ENCODE measurements around the gene APC2.

APC2 gene

GRCh38 chr19:1408300-1409203 lies 41.4 kb upstream of the APC2 start:
- H3K4me1 ChIP-seq (ENCODE audit: control insufficient read depth in 1 of 2, insufficient read depth in 2 of 2, low read length in 2 of 2): peaks cover 28 to 30% of the 10 kb centered on the region in 2 experiments
- peak overlapping the region; percentile 98 for H2AK5ac ChIP-seq (ENCODE audit: low read length)
- H3K4me2 ChIP-seq (ENCODE audit: low read length): peak overlapping the region; percentile 62
- H3K27me3 ChIP-seq (ENCODE audit: insufficient read depth, low read length): no peaks in the 10 kb centered on the region
- H3K79me1 ChIP-seq (ENCODE audit: low read length): peaks cover 18% of the 10 kb centered on the region
- H3K9me3 ChIP-seq (ENCODE audit: insufficient read depth, low read depth, low read length): peaks cover 2% of the 10 kb centered on the region
- peaks cover 59% of the 10 kb centered on the region for H3K79me2 ChIP-seq (ENCODE audit: control insufficient read depth, insufficient read depth, low read length, poor library complexity)
- H4K91ac ChIP-seq (ENCODE audit: low read depth, low read length): peak overlapping the region; percentile 98
- no peak overlapping the region for H3K23ac ChIP-seq (ENCODE audit: low read length)
- DNase-seq: peak; percentile 68 to 83
- peak overlapping the region; percentile 85 for H2BK120ac ChIP-seq (ENCODE audit: insufficient read depth, low read length, poor library complexity)
- H3K27ac ChIP-seq (ENCODE audit: low read depth, low read length): peak overlapping the region; percentile 83
- peak overlapping the region; percentile 95 for H3K9ac ChIP-seq (ENCODE audit: low read length)
- H3K36me3 ChIP-seq (ENCODE audit: control insufficient read depth in 1 of 2, insufficient read depth in 2 of 2, low read length in 2 of 2): peaks cover 37 to 38% of the 10 kb centered on the region in 2 experiments
- H4K12ac ChIP-seq (ENCODE audit: low read depth, low read length): peak overlapping the region; percentile 82
- no peak overlapping the region for H2BK12ac ChIP-seq (ENCODE audit: low read length)
- peak overlapping the region; percentile 96 for H3K4ac ChIP-seq (ENCODE audit: low read depth, low read length)
- peak overlapping the region; percentile 96 for H2BK5ac ChIP-seq (ENCODE audit: low read depth, low read length, poor library complexity)
- peak overlapping the region; percentile 86 for H3K4me3 ChIP-seq (ENCODE audit: low read depth, low read length)
- peak overlapping the region; percentile 85 for H3K18ac ChIP-seq (ENCODE audit: low read length)
- H4K8ac ChIP-seq (ENCODE audit: low read depth, low read length): peak overlapping the region; percentile 82
- peak overlapping the region; percentile 96 for H3K14ac ChIP-seq (ENCODE audit: low read length)
- peak overlapping the region; percentile 60 for H2AFZ ChIP-seq (ENCODE audit: insufficient read depth, low read length, poor library complexity)
- no CpG with 5 or more reads among the region's 69 CpGs for WGBS (ENCODE audit: extremely low coverage, insufficient coverage, insufficient read length)

GRCh38 chr19:1409204-1410005 lies 40.5 kb upstream of the APC2 start:
- Histone ChIP-seq H3K4me2 (ENCODE audit: low read length) (peak overlapping the region; percentile 62), H2BK5ac (ENCODE audit: low read depth, low read length, poor library complexity) (no peak overlapping the region), H4K8ac (ENCODE audit: low read depth, low read length) (no peak overlapping the region), H3K79me2 (ENCODE audit: control insufficient read depth, insufficient read depth, low read length, poor library complexity) (peaks cover 59% of the 10 kb centered on the region), H3K23ac (ENCODE audit: low read length) (no peak overlapping the region), H3K27ac (ENCODE audit: low read depth, low read length) (peak overlapping the region; percentile 83), H2BK12ac (ENCODE audit: low read length) (no peak overlapping the region), H4K91ac (ENCODE audit: low read depth, low read length) (peak overlapping the region; percentile 33), H3K18ac (ENCODE audit: low read length) (no peak overlapping the region), H3K9ac (ENCODE audit: low read length) (peak overlapping the region; percentile 95), H3K36me3 (ENCODE audit: control insufficient read depth in 1 of 2, insufficient read depth in 2 of 2, low read length in 2 of 2) (peaks cover 37 to 39% of the 10 kb centered on the region in 2 experiments), H3K79me1 (ENCODE audit: low read length) (peaks cover 18% of the 10 kb centered on the region), H2AFZ (ENCODE audit: insufficient read depth, low read length, poor library complexity) (peak overlapping the region; percentile 4), H3K4me1 (ENCODE audit: control insufficient read depth in 1 of 2, insufficient read depth in 2 of 2, low read length in 2 of 2) (peaks cover 28 to 30% of the 10 kb centered on the region in 2 experiments), H3K14ac (ENCODE audit: low read length) (peak overlapping the region; percentile 65), H3K27me3 (ENCODE audit: insufficient read depth, low read length) (no peaks in the 10 kb centered on the region), H2AK5ac (ENCODE audit: low read length) (peak overlapping the region; percentile 72), H3K4ac (ENCODE audit: low read depth, low read length) (peak overlapping the region; percentile 96), H3K4me3 (ENCODE audit: low read depth, low read length) (peak overlapping the region; percentile 86), H3K9me3 (ENCODE audit: insufficient read depth, low read depth, low read length) (peaks cover 2% of the 10 kb centered on the region), H4K12ac (ENCODE audit: low read depth, low read length) (no peak overlapping the region), H2BK120ac (ENCODE audit: insufficient read depth, low read length, poor library complexity) (no peak overlapping the region)
- DNase-seq: no peak
- WGBS (ENCODE audit: extremely low coverage, insufficient coverage, insufficient read length): no CpG with 5 or more reads among the region's 33 CpGs

- Histone ChIP-seq H3K79me2 (ENCODE audit: control insufficient read depth, insufficient read depth, low read length, poor library complexity) (peaks cover 59% of the 10 kb centered on the region), H3K23ac (ENCODE audit: low read length) (no peak overlapping the region), H3K4me3 (ENCODE audit: low read depth, low read length) (no peak overlapping the region), H3K4me2 (ENCODE audit: low read length) (no peak overlapping the region), H3K27ac (ENCODE audit: low read depth, low read length) (no peak overlapping the region), H3K9ac (ENCODE audit: low read length) (peak overlapping the region; percentile 20), H3K36me3 (ENCODE audit: control insufficient read depth in 1 of 2, insufficient read depth in 2 of 2, low read length in 2 of 2) (peaks cover 37 to 39% of the 10 kb centered on the region in 2 experiments), H3K14ac (ENCODE audit: low read length) (no peak overlapping the region), H2BK5ac (ENCODE audit: low read depth, low read length, poor library complexity) (no peak overlapping the region), H4K8ac (ENCODE audit: low read depth, low read length) (no peak overlapping the region), H3K4me1 (ENCODE audit: control insufficient read depth in 1 of 2, insufficient read depth in 2 of 2, low read length in 2 of 2) (peaks cover 33 to 35% of the 10 kb centered on the region in 2 experiments), H2AFZ (ENCODE audit: insufficient read depth, low read length, poor library complexity) (no peak overlapping the region), H2BK12ac (ENCODE audit: low read length) (no peak overlapping the region), H4K12ac (ENCODE audit: low read depth, low read length) (no peak overlapping the region), H3K18ac (ENCODE audit: low read length) (no peak overlapping the region), H3K4ac (ENCODE audit: low read depth, low read length) (peak overlapping the region; percentile 96), H4K91ac (ENCODE audit: low read depth, low read length) (no peak overlapping the region), H3K79me1 (ENCODE audit: low read length) (peaks cover 18% of the 10 kb centered on the region), H3K9me3 (ENCODE audit: insufficient read depth, low read depth, low read length) (peaks cover 2% of the 10 kb centered on the region), H3K27me3 (ENCODE audit: insufficient read depth, low read length) (no peaks in the 10 kb centered on the region), H2BK120ac (ENCODE audit: insufficient read depth, low read length, poor library complexity) (no peak overlapping the region), H2AK5ac (ENCODE audit: low read length) (no peak overlapping the region)
- WGBS (ENCODE audit: extremely low coverage, insufficient coverage, insufficient read length): no CpG with 5 or more reads among the region's 23 CpGs
- no peak for DNase-seq
Measured at GRCh38 chr19:1410136-1410786, 39.7 kb upstream of the APC2 start.

DNA sequence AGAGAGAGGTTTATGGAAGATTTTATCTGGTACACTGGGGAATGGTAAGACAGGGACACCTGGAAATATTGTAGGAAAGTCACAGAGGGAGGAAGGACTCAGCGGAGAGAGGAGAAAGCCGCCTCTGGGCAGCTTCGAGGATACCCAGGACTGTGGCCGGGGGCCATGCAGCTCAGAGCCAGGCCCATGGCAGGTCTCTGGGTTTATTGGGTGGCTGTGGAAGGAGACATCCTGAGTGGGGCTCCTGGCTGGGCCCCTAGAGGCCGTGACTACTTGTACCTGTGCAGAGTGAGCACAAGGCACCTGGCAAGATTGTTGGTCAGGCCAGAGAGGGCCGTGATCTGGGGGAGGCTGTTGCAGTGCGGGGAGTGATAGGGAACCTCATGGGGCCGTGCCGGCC lies 39.1 kb upstream of the APC2 start:
- no peak overlapping the region for H3K9ac ChIP-seq (ENCODE audit: low read length)
- no peak overlapping the region for H3K4me3 ChIP-seq (ENCODE audit: low read depth, low read length)
- no peak overlapping the region for H4K91ac ChIP-seq (ENCODE audit: low read depth, low read length)
- no peak overlapping the region for H4K8ac ChIP-seq (ENCODE audit: low read depth, low read length)
- no peak overlapping the region for H2AFZ ChIP-seq (ENCODE audit: insufficient read depth, low read length, poor library complexity)
- no peak overlapping the region for H2BK12ac ChIP-seq (ENCODE audit: low read length)
- no peak overlapping the region for H3K4me2 ChIP-seq (ENCODE audit: low read length)
- H3K27ac ChIP-seq (ENCODE audit: low read depth, low read length): no peak overlapping the region
- H3K23ac ChIP-seq (ENCODE audit: low read length): no peak overlapping the region
- peaks cover 62% of the 10 kb centered on the region for H3K79me2 ChIP-seq (ENCODE audit: control insufficient read depth, insufficient read depth, low read length, poor library complexity)
- H3K9me3 ChIP-seq (ENCODE audit: insufficient read depth, low read depth, low read length): peaks cover 2% of the 10 kb centered on the region
- H2BK5ac ChIP-seq (ENCODE audit: low read depth, low read length, poor library complexity): no peak overlapping the region
- no peak overlapping the region for H4K12ac ChIP-seq (ENCODE audit: low read depth, low read length)
- H3K79me1 ChIP-seq (ENCODE audit: low read length): peaks cover 18% of the 10 kb centered on the region
- H2AK5ac ChIP-seq (ENCODE audit: low read length): no peak overlapping the region
- H3K36me3 ChIP-seq (ENCODE audit: control insufficient read depth in 1 of 2, insufficient read depth in 2 of 2, low read length in 2 of 2): peaks cover 37 to 39% of the 10 kb centered on the region in 2 experiments
- WGBS (ENCODE audit: extremely low coverage, insufficient coverage, insufficient read length): no CpG with 5 or more reads among the region's 9 CpGs
- H2BK120ac ChIP-seq (ENCODE audit: insufficient read depth, low read length, poor library complexity): no peak overlapping the region
- peaks cover 38% of the 10 kb centered on the region in 2 experiments for H3K4me1 ChIP-seq (ENCODE audit: control insufficient read depth in 1 of 2, insufficient read depth in 2 of 2, low read length in 2 of 2)
- peak overlapping the region; percentile 96 for H3K4ac ChIP-seq (ENCODE audit: low read depth, low read length)
- DNase-seq: no peak
- no peak overlapping the region for H3K14ac ChIP-seq (ENCODE audit: low read length)
- H3K18ac ChIP-seq (ENCODE audit: low read length): no peak overlapping the region
- H3K27me3 ChIP-seq (ENCODE audit: insufficient read depth, low read length): no peaks in the 10 kb centered on the region

All from trophoblast cell (in vitro differentiated cells and primary cell).